A673 (cell line): ENCODE data around the gene PSMD3. TPM values are rescaled to one million over a fixed set of nuclear protein-coding genes. Genes with fewer than 3 reads are reported as not detected.

Experiments
- BruUV-seq: library from RNA; stranded (reverse); fragments of 400-500 nt; replicated peaks from 2 replicates; lab custom pipeline; 2021; lab: Mats Ljungman, UMichigan
- CTCF ChIA-PET: fragments of 300-600 bp; sonication (Branson Sonifier 250); formaldehyde crosslinking; loops from one replicate; lab custom pipeline; 2022; ENCODE audit warnings: antibody characterized with exemption; lab: Charles Lee
- POLR2A ChIA-PET: fragments of 300-600 bp; sonication (Branson Sonifier 250); formaldehyde crosslinking; loops from one replicate; lab custom pipeline; 2022; ENCODE audit warnings: antibody characterized with exemption; ENCODE audit not compliant: low non-redundant PET; lab: Charles Lee
- DNase-seq: peaks from one replicate; pipeline ENCODE4 v3.0.0-alpha.2; 2015; ENCODE audit warnings: low spot score
- H3K27ac ChIP-seq: fragments of 200-600 bp; sonication (generic); 2 replicates; pipeline ENCODE4 v1.5.1; 2016; ENCODE audit warnings: mixed run types, low read depth, mild to moderate bottlenecking, mixed read lengths, antibody characterized with exemption, low read length; ENCODE audit not compliant: poor library complexity, severe bottlenecking
- H3K27me3 ChIP-seq: fragments of 200-600 bp; sonication (generic); replicated peaks from 2 replicates; pipeline ENCODE4 v1.6.1; 2017; ENCODE audit warnings: mixed run types, low read depth, mild to moderate bottlenecking, mixed read lengths, antibody characterized with exemption, low read length; ENCODE audit not compliant: insufficient read depth, poor library complexity
- H3K36me3 ChIP-seq: fragments of 200-600 bp; sonication (generic); 2 replicates; pipeline ENCODE4 v1.6.1; 2016; ENCODE audit warnings: mixed run types, mild to moderate bottlenecking, mixed read lengths, antibody characterized with exemption, low read length; ENCODE audit not compliant: insufficient read depth, poor library complexity, severe bottlenecking
- H3K4me1 ChIP-seq: fragments of 200-600 bp; sonication (generic); 2 replicates; pipeline ENCODE4 v1.6.1; 2017; ENCODE audit warnings: mixed run types, mild to moderate bottlenecking, mixed read lengths, antibody characterized with exemption, low read length; ENCODE audit not compliant: insufficient read depth, poor library complexity, severe bottlenecking
- H3K4me3 ChIP-seq: fragments of 200-600 bp; sonication (generic); 2 replicates; pipeline ENCODE4 v1.5.1; 2016; ENCODE audit warnings: low read depth, mixed run types, mild to moderate bottlenecking, mixed read lengths, low read length; ENCODE audit not compliant: poor library complexity, severe bottlenecking
- H3K9me3 ChIP-seq: fragments of 200-600 bp; sonication (generic); 2 replicates; pipeline ENCODE4 v1.6.1; 2016; ENCODE audit warnings: mixed run types, low read depth, mild to moderate bottlenecking, mixed read lengths, antibody characterized with exemption, low read length; ENCODE audit not compliant: poor library complexity, severe bottlenecking
- CTCF ChIP-seq: fragments of 300-800, 200-600 bp; sonication (generic); conservative IDR thresholded peaks from 2 replicates; pipeline ENCODE4 v1.5.1; 2017; ENCODE audit warnings: low read depth, mild to moderate bottlenecking, antibody characterized with exemption, low read length, moderate library complexity, mixed read lengths
- EZH2 ChIP-seq: fragments of 200-600 bp; sonication (generic); IDR thresholded peaks from 2 replicates; pipeline ENCODE4 v1.6.1; 2017; ENCODE audit warnings: borderline replicate concordance, low read depth, mild to moderate bottlenecking, mixed read lengths, antibody characterized with exemption, low read length; ENCODE audit not compliant: poor library complexity, severe bottlenecking
- intact Hi-C: fragments of 100-400 bp; cut with micrococcal nuclease; formaldehyde crosslinking; loops from one replicate; pipeline ENCODE4 v1.10.0; 2022; ENCODE audit not compliant: unreplicated experiment
- total RNA-seq: library from RNA; stranded (reverse); gene quantifications from 2 replicates; pipeline ENCODE4 v1.2.3, GENCODE V29; 2021

PSMD3 gene
- total RNA-seq, 1 experiment from 2014 or later, result 161 TPM

- Histone ChIP-seq H3K9me3 (no peaks in the 10 kb centered on the region), H3K27ac (no peak overlapping the region), H3K36me3 (no peaks in the 10 kb centered on the region), H3K4me3 (no peak overlapping the region), H3K4me1 (no peaks in the 10 kb centered on the region), H3K27me3 (no peaks in the 10 kb centered on the region)
- ChIA-PET POLR2A (no interaction called here), CTCF (interaction anchor here (0.6 kb wide), 1 partner anchor 17 kb away, joined by 3 read pairs; no protein-coding TSS in a partner anchor)
- intact Hi-C loops, result no loop called here
- peak; percentile 71 for TF ChIP-seq CTCF
- no peak for TF ChIP-seq EZH2
- no TSS peak for BruUV-seq
- peak; percentile 74 for DNase-seq
Observed at GRCh38 chr17:40026816-40027613, 46.4 kb downstream of the PSMD3 start.

GRCh38 chr17:40027614-40028012 lies 47.0 kb downstream of the PSMD3 start:
- intact Hi-C loops, result no loop called here
- no peaks in the 10 kb centered on the region for H3K27me3 ChIP-seq
- H3K4me3 ChIP-seq, result no peak overlapping the region
- DNase-seq, result no peak
- no TSS peak for BruUV-seq
- no peak for TF ChIP-seq EZH2
- no peak for TF ChIP-seq CTCF
- H3K27ac ChIP-seq, result no peak overlapping the region
- ChIA-PET POLR2A (no interaction called here), CTCF (interaction anchor here (0.6 to 0.7 kb wide), 2 partner anchors 16 to 18 kb away, joined by 3 read pairs; no protein-coding TSS in a partner anchor)
- H3K36me3 ChIP-seq, result no peaks in the 10 kb centered on the region
- H3K4me1 ChIP-seq, result no peaks in the 10 kb centered on the region
- H3K9me3 ChIP-seq, result no peaks in the 10 kb centered on the region

GRCh38 chr17:40028595-40028994 lies 48.0 kb downstream of the PSMD3 start:
- CTCF ChIA-PET, result no interaction called here
- H3K4me3 ChIP-seq, result no peak overlapping the region
- POLR2A ChIA-PET, result no interaction called here
- H3K36me3 ChIP-seq, result no peaks in the 10 kb centered on the region
- intact Hi-C loops, result no loop called here
- no peaks in the 10 kb centered on the region for H3K27me3 ChIP-seq
- BruUV-seq, result no TSS peak
- TF ChIP-seq EZH2, result no peak
- no peak for TF ChIP-seq CTCF
- H3K27ac ChIP-seq, result no peak overlapping the region
- no peaks in the 10 kb centered on the region for H3K4me1 ChIP-seq
- no peaks in the 10 kb centered on the region for H3K9me3 ChIP-seq
- no peak for DNase-seq
